ENCODE results near the gene MLXIP. TPM values are rescaled to one million over a fixed set of nuclear protein-coding genes. Genes with fewer than 3 reads are reported as not detected.

Gene MLXIP
- total RNA-seq, 2 donors from 2014 or later, result 158 to 201 TPM

DNA sequence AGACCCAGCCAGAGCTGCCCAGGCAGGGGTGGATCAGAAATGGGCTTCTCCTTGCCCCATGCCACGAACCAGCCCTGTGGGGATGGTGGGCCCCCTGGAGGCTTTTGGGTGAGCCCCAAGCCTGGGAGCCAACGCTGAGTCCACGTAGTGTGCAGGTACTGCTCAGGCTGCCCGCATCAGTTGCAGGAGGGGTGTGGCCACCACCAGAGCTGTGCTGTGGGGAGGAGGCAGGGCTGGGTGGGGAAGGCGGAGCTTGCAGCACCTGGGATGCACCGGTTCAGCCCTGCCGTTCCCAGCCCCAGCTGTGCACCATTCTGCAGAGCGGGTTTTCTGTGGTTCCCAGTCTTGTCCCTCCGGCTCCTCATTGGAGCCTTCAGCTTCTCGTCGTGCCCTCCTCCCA is 59.1 kb downstream of the MLXIP start:
- DNase-seq, result peak; percentile 61

DNA sequence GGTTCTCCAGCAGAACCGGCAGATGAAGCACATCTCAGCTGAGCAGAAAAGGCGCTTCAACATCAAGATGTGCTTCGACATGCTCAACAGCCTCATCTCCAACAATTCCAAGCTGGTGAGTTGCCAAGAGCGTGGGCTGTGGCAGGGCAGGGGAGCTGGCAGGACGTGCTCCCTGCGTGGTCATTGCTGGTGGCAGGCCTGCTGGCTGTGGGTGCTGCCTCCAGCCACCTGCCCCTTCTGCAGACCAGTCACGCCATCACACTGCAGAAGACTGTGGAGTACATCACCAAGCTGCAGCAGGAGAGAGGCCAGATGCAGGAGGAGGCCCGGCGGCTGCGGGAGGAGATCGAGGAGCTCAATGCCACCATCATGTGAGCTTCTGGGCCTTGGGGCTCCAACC is 59.6 kb downstream of the MLXIP start:
- DNase-seq, result peak; percentile 18
- intact Hi-C loops (cut with DNase I), result no loop called here
- Histone ChIP-seq H3K9ac (ENCODE audit: low read depth in 2 of 2, low read length in 2 of 2) (no peak overlapping the region), H3K9me3 (no peaks in the 10 kb centered on the region), H3K36me3 (peaks cover 42% of the 10 kb centered on the region), H3K4me3 (no peak overlapping the region), H3K27me3 (no peaks in the 10 kb centered on the region), H3K4me1 (no peaks in the 10 kb centered on the region), H3K27ac (no peak overlapping the region)
- TF ChIP-seq, protein P1, sequence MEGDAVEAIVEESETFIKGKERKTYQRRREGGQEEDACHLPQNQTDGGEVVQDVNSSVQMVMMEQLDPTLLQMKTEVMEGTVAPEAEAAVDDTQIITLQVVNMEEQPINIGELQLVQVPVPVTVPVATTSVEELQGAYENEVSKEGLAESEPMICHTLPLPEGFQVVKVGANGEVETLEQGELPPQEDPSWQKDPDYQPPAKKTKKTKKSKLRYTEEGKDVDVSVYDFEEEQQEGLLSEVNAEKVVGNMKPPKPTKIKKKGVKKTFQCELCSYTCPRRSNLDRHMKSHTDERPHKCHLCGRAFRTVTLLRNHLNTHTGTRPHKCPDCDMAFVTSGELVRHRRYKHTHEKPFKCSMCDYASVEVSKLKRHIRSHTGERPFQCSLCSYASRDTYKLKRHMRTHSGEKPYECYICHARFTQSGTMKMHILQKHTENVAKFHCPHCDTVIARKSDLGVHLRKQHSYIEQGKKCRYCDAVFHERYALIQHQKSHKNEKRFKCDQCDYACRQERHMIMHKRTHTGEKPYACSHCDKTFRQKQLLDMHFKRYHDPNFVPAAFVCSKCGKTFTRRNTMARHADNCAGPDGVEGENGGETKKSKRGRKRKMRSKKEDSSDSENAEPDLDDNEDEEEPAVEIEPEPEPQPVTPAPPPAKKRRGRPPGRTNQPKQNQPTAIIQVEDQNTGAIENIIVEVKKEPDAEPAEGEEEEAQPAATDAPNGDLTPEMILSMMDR (IDR thresholded peaks at IDR 0.05), result no peak

More for the DNA sequence above, 59.1 kb downstream of the MLXIP start:
- TF ChIP-seq, protein P1 (IDR thresholded peaks at IDR 0.05), result no peak
- H3K36me3 ChIP-seq, result peaks cover 44% of the 10 kb centered on the region
- H3K4me3 ChIP-seq, result no peak overlapping the region
- no peak overlapping the region for H3K9ac ChIP-seq (ENCODE audit: low read depth in 2 of 2, low read length in 2 of 2)
- no peaks in the 10 kb centered on the region for H3K27me3 ChIP-seq
- H3K9me3 ChIP-seq, result no peaks in the 10 kb centered on the region
- no peaks in the 10 kb centered on the region for H3K4me1 ChIP-seq
- intact Hi-C loops (cut with DNase I), result no loop called here
- no peak overlapping the region for H3K27ac ChIP-seq

DNA sequence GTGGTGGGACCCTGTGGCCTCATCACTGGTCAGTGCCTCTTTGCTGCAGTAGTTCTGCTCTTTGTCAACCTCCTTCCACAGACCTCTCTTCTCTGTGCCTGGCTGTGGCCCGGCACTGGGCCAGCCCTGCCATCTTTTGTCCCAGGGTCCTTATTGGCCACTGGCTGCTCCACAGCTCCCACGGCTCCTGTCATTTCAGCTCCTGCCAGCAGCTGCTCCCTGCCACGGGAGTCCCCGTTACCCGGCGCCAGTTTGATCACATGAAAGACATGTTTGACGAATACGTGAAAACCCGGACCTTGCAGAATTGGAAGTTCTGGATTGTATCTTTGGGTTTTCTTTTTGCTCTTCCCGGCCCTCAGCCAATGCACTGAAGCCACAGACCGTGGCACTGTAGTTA is 60.1 kb downstream of the MLXIP start:
- H3K9ac ChIP-seq (ENCODE audit: low read depth in 2 of 2, low read length in 2 of 2), result no peak overlapping the region
- peaks cover 40% of the 10 kb centered on the region for H3K36me3 ChIP-seq
- no peak overlapping the region for H3K27ac ChIP-seq
- H3K9me3 ChIP-seq, result no peaks in the 10 kb centered on the region
- TF ChIP-seq, protein P1 (IDR thresholded peaks at IDR 0.05), result no peak
- no peaks in the 10 kb centered on the region for H3K4me1 ChIP-seq
- no peak overlapping the region for H3K4me3 ChIP-seq
- H3K27me3 ChIP-seq, result no peaks in the 10 kb centered on the region
- intact Hi-C loops (cut with DNase I), result no loop called here
- DNase-seq, result no peak

DNA sequence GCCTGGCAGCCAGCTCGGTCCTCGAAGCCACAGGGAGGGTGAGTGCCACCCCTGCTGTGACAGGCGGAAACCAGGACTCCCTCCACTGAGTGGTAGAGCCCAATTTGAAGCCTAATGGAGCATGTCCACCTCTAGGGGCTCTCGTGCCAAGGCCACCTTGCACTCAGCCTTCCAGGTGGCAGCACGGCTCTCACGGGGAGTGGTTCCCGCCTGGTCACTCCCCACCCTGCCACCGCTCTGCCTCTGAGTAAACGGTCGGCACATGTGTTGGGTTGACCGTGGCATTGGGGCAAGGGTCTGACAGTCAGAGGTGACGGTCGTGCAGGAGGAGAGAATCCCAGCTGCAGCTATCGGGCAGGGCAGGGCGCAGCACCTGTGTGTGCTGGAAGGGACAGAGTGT is 60.7 kb downstream of the MLXIP start:
- Histone ChIP-seq H3K4me3 (no peak overlapping the region), H3K9ac (ENCODE audit: low read depth in 2 of 2, low read length in 2 of 2) (no peak overlapping the region), H3K36me3 (peaks cover 40% of the 10 kb centered on the region), H3K9me3 (no peaks in the 10 kb centered on the region), H3K27ac (no peak overlapping the region), H3K27me3 (no peaks in the 10 kb centered on the region), H3K4me1 (no peaks in the 10 kb centered on the region)
- TF ChIP-seq, protein P1 (IDR thresholded peaks at IDR 0.05), result no peak
- DNase-seq, result peak; percentile 18
- intact Hi-C loops (cut with DNase I), result no loop called here

DNA sequence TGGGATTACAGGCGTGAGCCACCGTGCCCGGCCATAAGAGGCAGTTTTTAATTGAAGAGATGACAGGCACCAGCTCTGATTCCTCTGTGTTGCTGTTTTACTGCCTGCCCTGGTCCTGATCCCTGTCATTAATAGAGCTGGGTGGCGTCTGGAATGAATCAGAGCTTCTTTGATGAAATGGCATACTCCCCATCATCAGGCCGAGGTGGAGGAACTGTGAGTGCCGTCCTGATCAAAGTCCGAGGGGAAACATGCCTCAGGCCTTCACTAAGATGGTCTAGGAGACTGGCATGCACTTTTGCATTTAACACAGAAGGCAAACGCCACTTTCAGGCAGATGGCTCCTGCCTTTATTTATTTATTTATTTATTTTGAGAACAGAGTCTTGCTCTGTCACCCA is 61.4 kb downstream of the MLXIP start:
- Histone ChIP-seq H3K9me3 (no peaks in the 10 kb centered on the region), H3K27ac (no peak overlapping the region), H3K4me1 (no peaks in the 10 kb centered on the region), H3K36me3 (peaks cover 36% of the 10 kb centered on the region), H3K9ac (ENCODE audit: low read depth in 2 of 2, low read length in 2 of 2) (no peak overlapping the region), H3K4me3 (no peak overlapping the region), H3K27me3 (no peaks in the 10 kb centered on the region)
- TF ChIP-seq, protein P1 (IDR thresholded peaks at IDR 0.05), result no peak
- intact Hi-C loops (cut with DNase I), result no loop called here
- no peak for DNase-seq

Measured in colonic mucosa (tissue), 4 donors.